ENCODE measurements around the gene CACNA1A. TPM values are rescaled to one million over a fixed set of nuclear protein-coding genes. Genes with fewer than 3 reads are reported as not detected.

CACNA1A gene
- total RNA-seq, 1 donor, result 1.4 TPM

- no peaks in the 10 kb centered on the region for H3K79me2 ChIP-seq (ENCODE audit: insufficient read depth, low read length)
- no peak overlapping the region for H3K27ac ChIP-seq (ENCODE audit: low read depth, low read length)
- no peaks in the 10 kb centered on the region for H3K36me3 ChIP-seq (ENCODE audit: insufficient read depth, low read length)
- no peak overlapping the region for H3K4me2 ChIP-seq (ENCODE audit: insufficient read depth, low read length)
- peak; percentile 17 for DNase-seq (ENCODE audit: insufficient read length, low spot score, missing footprints)
- H3K27me3 ChIP-seq (ENCODE audit: insufficient read depth, low read length), result no peaks in the 10 kb centered on the region
- no peak overlapping the region for H2AFZ ChIP-seq (ENCODE audit: low read length)
- no peak for TF ChIP-seq CTCF (IDR thresholded peaks at IDR 0.05; ENCODE audit: extremely low read depth, low read depth, low read length)
- no peaks in the 10 kb centered on the region for H3K9me3 ChIP-seq (ENCODE audit: low read depth, low read length)
- no peak overlapping the region for H3K4me3 ChIP-seq (ENCODE audit: insufficient read depth, low read length)
- no peaks in the 10 kb centered on the region for H4K20me1 ChIP-seq (ENCODE audit: insufficient read depth, low read length)
- no peaks in the 10 kb centered on the region for H3K4me1 ChIP-seq (ENCODE audit: insufficient read depth, low read length)
Measured at GRCh38 chr19:13410946-13411345, 95.3 kb downstream of the CACNA1A start.

GRCh38 chr19:13408889-13409518 lies 97.3 kb downstream of the CACNA1A start:
- no peak for TF ChIP-seq CTCF (IDR thresholded peaks at IDR 0.05; ENCODE audit: extremely low read depth, low read depth, low read length)
- Histone ChIP-seq H4K20me1 (ENCODE audit: insufficient read depth, low read length) (no peaks in the 10 kb centered on the region), H3K79me2 (ENCODE audit: insufficient read depth, low read length) (no peaks in the 10 kb centered on the region), H2AFZ (ENCODE audit: low read length) (no peak overlapping the region), H3K27me3 (ENCODE audit: insufficient read depth, low read length) (no peaks in the 10 kb centered on the region), H3K27ac (ENCODE audit: low read depth, low read length) (no peak overlapping the region), H3K4me3 (ENCODE audit: insufficient read depth, low read length) (no peak overlapping the region), H3K9me3 (ENCODE audit: low read depth, low read length) (no peaks in the 10 kb centered on the region), H3K36me3 (ENCODE audit: insufficient read depth, low read length) (no peaks in the 10 kb centered on the region), H3K4me1 (ENCODE audit: insufficient read depth, low read length) (no peaks in the 10 kb centered on the region), H3K4me2 (ENCODE audit: insufficient read depth, low read length) (no peak overlapping the region)
- DNase-seq (ENCODE audit: insufficient read length, low spot score, missing footprints), result no peak

GRCh38 chr19:13404236-13404635 lies 102.0 kb downstream of the CACNA1A start:
- no peaks in the 10 kb centered on the region for H3K9me3 ChIP-seq (ENCODE audit: low read depth, low read length)

GRCh38 chr19:13401388-13401787 lies 104.9 kb downstream of the CACNA1A start:
- TF ChIP-seq CTCF (IDR thresholded peaks at IDR 0.05; ENCODE audit: extremely low read depth, low read depth, low read length), result no peak
- Histone ChIP-seq H3K79me2 (ENCODE audit: insufficient read depth, low read length) (no peaks in the 10 kb centered on the region), H3K9me3 (ENCODE audit: low read depth, low read length) (no peaks in the 10 kb centered on the region), H3K36me3 (ENCODE audit: insufficient read depth, low read length) (no peaks in the 10 kb centered on the region), H3K4me2 (ENCODE audit: insufficient read depth, low read length) (no peak overlapping the region), H3K4me3 (ENCODE audit: insufficient read depth, low read length) (no peak overlapping the region), H4K20me1 (ENCODE audit: insufficient read depth, low read length) (no peaks in the 10 kb centered on the region), H3K4me1 (ENCODE audit: insufficient read depth, low read length) (peaks cover 37% of the 10 kb centered on the region), H3K27ac (ENCODE audit: low read depth, low read length) (no peak overlapping the region), H3K27me3 (ENCODE audit: insufficient read depth, low read length) (no peaks in the 10 kb centered on the region), H2AFZ (ENCODE audit: low read length) (no peak overlapping the region)
- DNase-seq (ENCODE audit: insufficient read length, low spot score, missing footprints), result peak; percentile 64

More at GRCh38 chr19:13404236-13404635, 102.0 kb downstream of the CACNA1A start:
- Histone ChIP-seq H3K4me2 (ENCODE audit: insufficient read depth, low read length) (no peak overlapping the region), H3K27ac (ENCODE audit: low read depth, low read length) (no peak overlapping the region), H3K4me3 (ENCODE audit: insufficient read depth, low read length) (no peak overlapping the region), H2AFZ (ENCODE audit: low read length) (peak overlapping the region; percentile 17), H3K79me2 (ENCODE audit: insufficient read depth, low read length) (no peaks in the 10 kb centered on the region), H3K36me3 (ENCODE audit: insufficient read depth, low read length) (no peaks in the 10 kb centered on the region), H3K4me1 (ENCODE audit: insufficient read depth, low read length) (peaks cover 14% of the 10 kb centered on the region), H3K27me3 (ENCODE audit: insufficient read depth, low read length) (no peaks in the 10 kb centered on the region), H4K20me1 (ENCODE audit: insufficient read depth, low read length) (no peaks in the 10 kb centered on the region)
- TF ChIP-seq CTCF (IDR thresholded peaks at IDR 0.05; ENCODE audit: extremely low read depth, low read depth, low read length), result no peak
- no peak for DNase-seq (ENCODE audit: insufficient read length, low spot score, missing footprints)
